PFSK-1 (cell line): ENCODE results near the gene SYNE3.

Experiments used
- FOXP2 ChIP-seq: optimal IDR thresholded peaks from 2 replicates; pipeline ENCODE3; 2011; ENCODE audit warnings: borderline replicate concordance, control low read depth, inconsistent platforms; ENCODE audit not compliant: insufficient read depth; ENCODE audit errors: extremely low read length, extremely low read depth
- POLR2AphosphoS5 ChIP-seq: IDR thresholded peaks from 2 replicates; pipeline ENCODE4 v1.6.1; 2012; ENCODE audit warnings: low read depth, mild to moderate bottlenecking, control low read depth, low read length, moderate library complexity
- REST ChIP-seq, 2 experiments: IDR thresholded peaks; 2 replicates each; pipeline versions ENCODE4 v1.6.1 to v1.8.0; 2011 to 2012; ENCODE audit warnings: low read depth in 2 of 2, low read length in 2 of 2, control low read depth in 1 of 2, inconsistent platforms in 1 of 2, mild to moderate bottlenecking in 1 of 2, moderate library complexity in 1 of 2; ENCODE audit not compliant: insufficient read depth in 1 of 2
- SIN3A ChIP-seq: IDR thresholded peaks from 2 replicates; pipeline ENCODE4 v1.6.1; 2012; ENCODE audit warnings: mild to moderate bottlenecking, low read length, moderate library complexity, borderline replicate concordance; ENCODE audit not compliant: insufficient read depth
- TAF1 ChIP-seq: IDR thresholded peaks from 2 replicates; pipeline ENCODE4 v1.6.1; 2012; ENCODE audit warnings: low read length, control low read depth, borderline replicate concordance; ENCODE audit not compliant: insufficient read depth

DNA sequence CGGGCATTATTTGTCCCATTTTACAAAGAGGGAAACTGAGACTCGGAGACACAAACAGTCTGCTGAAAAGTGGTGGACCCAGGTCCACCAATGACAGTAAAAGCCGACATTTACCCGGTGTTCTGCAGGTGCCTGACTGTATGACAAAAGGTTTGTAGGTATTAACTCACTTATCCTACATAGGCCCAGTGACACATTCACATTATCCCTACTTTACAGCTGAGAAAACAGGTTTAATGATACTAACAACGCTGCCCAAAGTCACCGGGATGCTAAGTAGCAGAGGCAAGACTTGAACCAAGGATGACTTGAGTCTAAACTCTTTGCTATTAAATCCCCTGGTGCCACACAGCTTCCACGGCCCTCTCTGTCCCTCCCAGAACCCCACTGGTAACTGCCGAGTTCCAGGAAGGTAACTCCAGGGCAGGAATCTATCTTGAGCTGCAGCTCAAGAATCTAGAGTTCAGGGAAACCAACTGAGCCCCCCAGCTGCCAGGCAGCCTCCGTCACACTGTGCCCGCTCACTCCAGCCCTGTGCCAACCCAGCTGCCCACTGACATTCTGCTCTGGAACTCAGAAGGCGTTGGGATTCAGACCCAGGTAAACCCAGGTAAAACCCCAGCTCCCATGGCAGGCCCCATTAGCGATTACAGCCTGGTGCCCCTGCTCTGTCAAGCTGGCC lies 33.7 kb downstream of the SYNE3 start:
- TF ChIP-seq POLR2AphosphoS5 (no peak), TAF1 (no peak), SIN3A (no peak), REST (IDR thresholded peaks at IDR 0.05; ENCODE audit: insufficient read depth in 1 of 2, low read depth in 2 of 2, low read length in 2 of 2) (no peak), FOXP2 (no peak)
